NCI-H345 treated with DMSO at 0.1 percent for 48 hours (cell line): ENCODE measurements around the gene PTPRF.

ENCODE experiments used
- DNase-seq: peaks from one replicate; lab custom pipeline; 2025; ENCODE audit not compliant: unreplicated experiment; lab: John Stamatoyannopoulos, UW

The PTPRF gene

GRCh38 chr1:43655953-43656352 is 125.3 kb downstream of the PTPRF start:
- no peak for DNase-seq

GRCh38 chr1:43659212-43660166 is 128.8 kb downstream of the PTPRF start:
- DNase-seq: no peak

- no peak for DNase-seq
Observed at GRCh38 chr1:43660355-43660754, 129.7 kb downstream of the PTPRF start.

GRCh38 chr1:43664369-43664768 is 133.7 kb downstream of the PTPRF start:
- no peak for DNase-seq

- no peak for DNase-seq
Observed at GRCh38 chr1:43666608-43667007, 135.9 kb downstream of the PTPRF start.

GRCh38 chr1:43668956-43669355 is 138.3 kb downstream of the PTPRF start:
- no peak for DNase-seq

GRCh38 chr1:43669878-43670277 is 139.2 kb downstream of the PTPRF start:
- no peak for DNase-seq

- no peak for DNase-seq
Observed at GRCh38 chr1:43671193-43671592, 140.5 kb downstream of the PTPRF start.

- DNase-seq: no peak
Observed at GRCh38 chr1:43671626-43672330, 141.1 kb downstream of the PTPRF start.

- no peak for DNase-seq
Observed at GRCh38 chr1:43673261-43673660, 142.6 kb downstream of the PTPRF start.
